ENCODE results near the gene CARS2.
A peak's percentile ranks its signal among the peaks of the same experiment; 100 is the strongest.

GRCh38 chr13:110715395-110716246 is 9.7 kb upstream of the CARS2 start:
- TF ChIP-seq POLR2A (IDR thresholded peaks at IDR 0.05; ENCODE audit: low read depth) (peak; percentile 70), CTCF (IDR thresholded peaks at IDR 0.05) (peak in 2 of 3 experiments; percentile 12 to 14), POLR2AphosphoS5 (IDR thresholded peaks at IDR 0.05) (peak in 1 of 2 donors; percentile 61)

Data from esophagus muscularis mucosa (tissue), 3 donors.